Measurements from ENCODE around the gene PTPRD.

DNA sequence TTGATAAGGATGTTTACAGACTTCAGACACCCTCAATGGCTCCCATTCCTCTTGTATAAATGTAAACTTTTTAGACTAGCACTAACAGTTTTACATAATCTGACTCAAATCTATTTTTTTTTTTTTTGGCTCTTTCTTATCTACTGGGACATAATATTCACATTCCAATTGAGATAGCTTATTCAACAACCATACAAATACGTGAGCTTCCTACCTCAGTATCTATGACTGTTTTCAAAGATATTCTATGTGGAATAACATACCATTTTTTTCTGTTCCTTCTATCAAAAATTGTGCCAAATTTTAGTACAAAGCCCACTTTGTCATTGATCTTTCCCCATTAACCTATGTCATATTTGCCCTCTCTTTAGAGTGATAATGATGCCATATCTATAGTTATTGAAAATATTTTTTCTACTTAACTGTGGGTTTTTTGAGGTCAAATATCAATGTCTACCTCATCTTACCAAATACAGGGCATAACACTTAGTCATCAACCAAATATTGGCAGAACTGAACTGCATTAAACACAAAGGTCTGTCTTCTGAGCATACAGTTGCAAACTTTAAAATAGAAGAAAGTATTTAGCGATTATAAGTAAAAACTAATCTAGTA lies 482.6 kb downstream of the PTPRD start:
- TF ChIP-seq CTCF (conservative IDR thresholded peaks at IDR 0.05; ENCODE audit: low read depth, low read length) (no peak), RAD21 (IDR thresholded peaks at IDR 0.05; ENCODE audit: low read length) (no peak), BHLHE40 (IDR thresholded peaks at IDR 0.05; ENCODE audit: low read depth, low read length) (no peak), MXI1 (IDR thresholded peaks at IDR 0.05; ENCODE audit: borderline replicate concordance, low read depth, low read length) (no peak), SMC3 (IDR thresholded peaks at IDR 0.05; ENCODE audit: low read depth, low read length) (no peak), CEBPB (IDR thresholded peaks at IDR 0.05; ENCODE audit: low read depth, low read length) (no peak), MAFK (IDR thresholded peaks at IDR 0.05; ENCODE audit: low read depth, low read length) (no peak), POLR2A (IDR thresholded peaks at IDR 0.05; ENCODE audit: low read depth, low read length) (no peak), RCOR1 (IDR thresholded peaks at IDR 0.05; ENCODE audit: insufficient replicate concordance, low read length) (no peak)
